Peyer's patch (tissue), 4 donors: ENCODE data around the gene TAS1R2.

Experiments used
- CTCF ChIP-seq, 6 experiments: fragments of 450-650 bp in 4 of 6; fragments of 200-600 bp in 2 of 6; sonication (generic) in 1 of 6; IDR thresholded peaks; one replicate each; pipeline ENCODE4 v1.5.1; 2017 to 2019; ENCODE audit warnings: antibody characterized with exemption in 6 of 6, mild to moderate bottlenecking in 3 of 6, moderate library complexity in 1 of 6
- POLR2A ChIP-seq, 2 donors: fragments of 450-650 bp; IDR thresholded peaks; one replicate each; pipeline ENCODE4 v1.5.1; 2017; ENCODE audit warnings: antibody characterized with exemption in 2 of 2, mild to moderate bottlenecking in 2 of 2, moderate library complexity in 2 of 2

DNA sequence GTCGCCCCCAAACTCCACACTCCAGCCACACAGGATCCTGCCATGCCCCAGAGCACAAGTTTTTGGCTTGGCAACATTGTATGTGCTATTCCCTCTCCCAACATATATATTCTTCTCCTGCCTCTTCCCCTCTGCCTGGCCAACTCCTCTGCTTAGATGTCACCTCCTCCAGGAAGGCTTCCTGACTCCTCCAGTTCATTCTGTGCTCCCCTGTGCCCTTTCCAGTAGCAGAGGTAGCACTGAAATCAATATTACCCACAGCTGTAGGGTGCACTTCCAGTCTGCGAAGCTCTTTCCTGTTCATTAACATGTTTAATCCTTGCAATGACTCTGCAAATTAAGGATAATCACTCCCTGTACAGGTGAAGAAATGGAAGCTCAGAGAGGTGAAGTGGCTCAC is 21.7 kb upstream of the TAS1R2 start:
- TF ChIP-seq CTCF (IDR thresholded peaks at IDR 0.05) (no peak), POLR2A (IDR thresholded peaks at IDR 0.05) (no peak)
